ENCODE measurements around the gene KRTAP3-2. TPM values are rescaled to one million over a fixed set of nuclear protein-coding genes. Genes with fewer than 3 reads are reported as not detected.

Gene KRTAP3-2
- total and polyA plus RNA-seq, 4 donors = 0.94 TPM; not detected in 3

DNA sequence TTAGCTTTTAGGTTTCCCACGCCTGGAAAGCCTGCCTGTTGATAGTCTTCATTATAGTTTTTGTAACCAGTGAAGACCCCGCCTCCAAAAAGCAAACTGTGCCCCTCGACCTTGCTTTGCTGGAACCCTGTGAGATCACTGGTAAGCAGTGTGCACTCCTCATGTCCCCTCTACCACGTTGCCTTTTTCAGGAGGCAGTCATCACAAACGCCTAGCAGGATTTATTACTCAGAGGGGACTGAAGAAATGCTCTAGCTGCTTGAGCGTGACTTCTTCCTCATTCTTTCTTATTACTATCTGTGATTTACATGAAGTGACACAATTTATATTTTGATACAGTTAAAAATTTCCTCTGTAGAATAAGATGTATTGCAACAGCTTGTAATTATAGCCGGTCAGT, 15.7 kb upstream of the KRTAP3-2 start:
- H3K9me3 ChIP-seq (ENCODE audit: control insufficient read depth in 4 of 4, insufficient read depth in 3 of 4, low read length in 3 of 4) = peaks cover 0 to 3% (median 0%) of the 10 kb centered on the region in 4 donors
- no peaks in the 10 kb centered on the region for H3K27me3 ChIP-seq (ENCODE audit: control insufficient read depth in 3 of 3, insufficient read depth in 3 of 3, low read length in 2 of 3)
- H3K4me1 ChIP-seq (ENCODE audit: control insufficient read depth in 5 of 5, insufficient read depth in 5 of 5, low read length in 5 of 5) = no peaks in the 10 kb centered on the region
- H3K9ac ChIP-seq (ENCODE audit: insufficient read depth in 1 of 2, low read length in 2 of 2) = no peak overlapping the region
- H3K4me3 ChIP-seq = no peak overlapping the region
- ATAC-seq (ENCODE audit: insufficient read depth, low FRiP score) (no peak), DNase-seq (no peak)
- H3K36me3 ChIP-seq (ENCODE audit: control insufficient read depth in 4 of 4, insufficient read depth in 4 of 4, low read length in 4 of 4) = no peaks in the 10 kb centered on the region
- H3K27ac ChIP-seq (ENCODE audit: low read depth in 1 of 2, low read length in 1 of 2) = no peak overlapping the region
- WGBS, 2 donors = 71 to 74% methylated on average over 7 of the region's 7 CpGs
- TF ChIP-seq, protein P1, sequence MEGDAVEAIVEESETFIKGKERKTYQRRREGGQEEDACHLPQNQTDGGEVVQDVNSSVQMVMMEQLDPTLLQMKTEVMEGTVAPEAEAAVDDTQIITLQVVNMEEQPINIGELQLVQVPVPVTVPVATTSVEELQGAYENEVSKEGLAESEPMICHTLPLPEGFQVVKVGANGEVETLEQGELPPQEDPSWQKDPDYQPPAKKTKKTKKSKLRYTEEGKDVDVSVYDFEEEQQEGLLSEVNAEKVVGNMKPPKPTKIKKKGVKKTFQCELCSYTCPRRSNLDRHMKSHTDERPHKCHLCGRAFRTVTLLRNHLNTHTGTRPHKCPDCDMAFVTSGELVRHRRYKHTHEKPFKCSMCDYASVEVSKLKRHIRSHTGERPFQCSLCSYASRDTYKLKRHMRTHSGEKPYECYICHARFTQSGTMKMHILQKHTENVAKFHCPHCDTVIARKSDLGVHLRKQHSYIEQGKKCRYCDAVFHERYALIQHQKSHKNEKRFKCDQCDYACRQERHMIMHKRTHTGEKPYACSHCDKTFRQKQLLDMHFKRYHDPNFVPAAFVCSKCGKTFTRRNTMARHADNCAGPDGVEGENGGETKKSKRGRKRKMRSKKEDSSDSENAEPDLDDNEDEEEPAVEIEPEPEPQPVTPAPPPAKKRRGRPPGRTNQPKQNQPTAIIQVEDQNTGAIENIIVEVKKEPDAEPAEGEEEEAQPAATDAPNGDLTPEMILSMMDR (IDR thresholded peaks at IDR 0.05; ENCODE audit: control extremely low read depth, extremely low read depth) = no peak

DNA sequence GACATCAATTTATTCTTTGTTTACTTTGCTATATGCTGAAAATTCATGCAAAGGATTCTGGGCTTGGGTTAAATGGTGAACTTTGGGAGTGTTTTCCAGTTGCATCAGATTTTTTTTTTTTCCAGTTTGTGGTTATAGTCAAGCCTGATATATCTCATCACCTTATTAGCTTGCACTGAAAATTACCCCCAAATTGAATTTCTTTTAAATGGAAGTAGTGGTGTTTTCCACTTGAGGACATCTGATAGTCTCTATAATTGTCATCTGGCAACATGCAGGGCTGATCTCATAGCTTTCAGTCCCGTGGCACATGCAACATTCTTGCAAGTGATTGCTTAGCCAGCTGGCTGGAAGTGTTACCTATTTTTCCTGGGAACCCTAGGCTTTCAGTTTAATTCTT, 13.9 kb upstream of the KRTAP3-2 start:
- Histone ChIP-seq H3K27me3 (ENCODE audit: control insufficient read depth in 3 of 3, insufficient read depth in 3 of 3, low read length in 2 of 3) (no peaks in the 10 kb centered on the region), H3K36me3 (ENCODE audit: control insufficient read depth in 4 of 4, insufficient read depth in 4 of 4, low read length in 4 of 4) (no peaks in the 10 kb centered on the region), H3K27ac (ENCODE audit: low read depth in 1 of 2, low read length in 1 of 2) (no peak overlapping the region), H3K9ac (ENCODE audit: insufficient read depth in 1 of 2, low read length in 2 of 2) (no peak overlapping the region), H3K4me1 (ENCODE audit: control insufficient read depth in 5 of 5, insufficient read depth in 5 of 5, low read length in 5 of 5) (peaks cover 0 to 5% (median 0%) of the 10 kb centered on the region in 5 donors), H3K9me3 (ENCODE audit: control insufficient read depth in 4 of 4, insufficient read depth in 3 of 4, low read length in 3 of 4) (no peaks in the 10 kb centered on the region), H3K4me3 (no peak overlapping the region)
- no peak for DNase-seq
- WGBS, 2 donors = 38 to 66% methylated on average over 1 of the region's 1 CpG
- ATAC-seq (ENCODE audit: insufficient read depth, low FRiP score) = no peak
- TF ChIP-seq, protein P1 (IDR thresholded peaks at IDR 0.05; ENCODE audit: control extremely low read depth, extremely low read depth) = no peak

DNA sequence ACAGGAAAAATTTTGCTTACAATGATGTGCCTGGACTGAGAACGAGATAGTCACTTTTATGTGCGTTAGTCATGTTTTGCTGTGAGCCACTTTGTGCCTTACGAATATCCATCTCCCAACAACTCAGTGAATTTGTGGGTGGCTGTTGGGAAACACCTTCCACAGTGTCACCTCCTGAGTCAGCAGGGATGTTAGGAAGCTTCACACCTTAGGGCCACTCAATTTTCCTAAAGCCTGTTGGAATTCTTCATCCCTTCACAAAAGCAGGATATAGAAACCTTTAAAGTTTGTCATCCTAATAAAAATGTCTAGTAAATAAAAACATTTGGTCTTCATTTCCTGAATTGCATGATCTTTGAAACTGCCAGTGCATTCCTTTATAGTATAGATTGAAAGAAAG, 13.5 kb upstream of the KRTAP3-2 start:
- DNase-seq (no peak), ATAC-seq (ENCODE audit: insufficient read depth, low FRiP score) (no peak)
- no peaks in the 10 kb centered on the region for H3K9me3 ChIP-seq (ENCODE audit: control insufficient read depth in 4 of 4, insufficient read depth in 3 of 4, low read length in 3 of 4)
- TF ChIP-seq, protein P1 (IDR thresholded peaks at IDR 0.05; ENCODE audit: control extremely low read depth, extremely low read depth) = no peak
- no peaks in the 10 kb centered on the region for H3K36me3 ChIP-seq (ENCODE audit: control insufficient read depth in 4 of 4, insufficient read depth in 4 of 4, low read length in 4 of 4)
- 80 to 84% methylated on average over 3 of the region's 3 CpGs for WGBS, 2 donors
- H3K27me3 ChIP-seq (ENCODE audit: control insufficient read depth in 3 of 3, insufficient read depth in 3 of 3, low read length in 2 of 3) = no peaks in the 10 kb centered on the region
- no peak overlapping the region for H3K27ac ChIP-seq (ENCODE audit: low read depth in 1 of 2, low read length in 1 of 2)
- H3K4me3 ChIP-seq = no peak overlapping the region
- H3K9ac ChIP-seq (ENCODE audit: insufficient read depth in 1 of 2, low read length in 2 of 2) = no peak overlapping the region
- peaks cover 0 to 5% (median 0%) of the 10 kb centered on the region in 5 donors for H3K4me1 ChIP-seq (ENCODE audit: control insufficient read depth in 5 of 5, insufficient read depth in 5 of 5, low read length in 5 of 5)
